PC-3 (cell line): Measurements from ENCODE around the gene GNB5. TPM values are rescaled to one million over a fixed set of nuclear protein-coding genes. Genes with fewer than 3 reads are reported as not detected.
A peak's percentile ranks its signal among the peaks of the same experiment; 100 is the strongest.

ENCODE experiments used
- ATAC-seq: fragments of 200-7000 bp; cut with Tn5 transposase; 2 replicates; pipeline ENCODE4 v1.9.1; 2020; ENCODE audit warnings: mild to moderate bottlenecking, moderate library complexity
- BruUV-seq: library from RNA; stranded (reverse); fragments of 400-500 nt; replicated peaks from 2 replicates; lab custom pipeline; 2021; lab: Mats Ljungman, UMichigan
- CTCF ChIA-PET: fragments of 300-600 bp; sonication (Branson Sonifier 250); formaldehyde crosslinking; loops from one replicate; lab custom pipeline; 2022; ENCODE audit warnings: antibody characterized with exemption; lab: Charles Lee
- POLR2A ChIA-PET: fragments of 300-600 bp; sonication (Branson Sonifier 250); formaldehyde crosslinking; loops from one replicate; lab custom pipeline; 2022; ENCODE audit warnings: antibody characterized with exemption; ENCODE audit not compliant: unreplicated experiment; lab: Charles Lee
- DNase-seq: peaks from one replicate; pipeline ENCODE4 v3.0.0-alpha.2; 2015
- H2AFZ ChIP-seq: fragments of 300-600 bp; sonication (generic); 2 replicates; pipeline ENCODE4 v1.6.0; 2016; ENCODE audit warnings: antibody characterized with exemption, low read length
- H3F3A ChIP-seq: fragments of 300-600 bp; sonication (generic); one replicate; pipeline ENCODE4 v1.6.0; 2017; ENCODE audit warnings: antibody characterized with exemption, low read length, control low read depth, mild to moderate bottlenecking; ENCODE audit not compliant: unreplicated experiment
- H3K27ac ChIP-seq: fragments of 300-600 bp; sonication (generic); 2 replicates; pipeline ENCODE4 v1.5.1; 2016; ENCODE audit warnings: mild to moderate bottlenecking, low read length
- H3K27me3 ChIP-seq: fragments of 300-600 bp; sonication (generic); 2 replicates; pipeline ENCODE4 v1.6.1; 2016; ENCODE audit warnings: low read length, mixed read lengths
- H3K36me3 ChIP-seq: fragments of 300-600 bp; sonication (generic); 2 replicates; pipeline ENCODE4 v1.6.1; 2016; ENCODE audit warnings: low read depth, mixed run types, low read length, mixed read lengths
- H3K4me1 ChIP-seq: fragments of 300-600 bp; sonication (generic); 2 replicates; pipeline ENCODE4 v1.5.1; 2016; ENCODE audit warnings: low read length; ENCODE audit not compliant: insufficient read depth
- H3K4me2 ChIP-seq: fragments of 300-600 bp; sonication (generic); 2 replicates; pipeline ENCODE4 v1.6.0; 2016; ENCODE audit warnings: low read length
- H3K4me3 ChIP-seq: fragments of 300-600 bp; sonication (generic); 2 replicates; pipeline ENCODE4 v1.5.1; 2016; ENCODE audit warnings: mild to moderate bottlenecking, low read length, mixed read lengths
- H3K79me2 ChIP-seq: fragments of 300-600 bp; sonication (generic); 2 replicates; pipeline ENCODE4 v1.6.1; 2017; ENCODE audit warnings: low read length, mixed read lengths
- H3K9ac ChIP-seq: fragments of 300-600 bp; sonication (generic); 2 replicates; pipeline ENCODE4 v1.6.0; 2016; ENCODE audit warnings: mild to moderate bottlenecking, low read length
- H3K9me2 ChIP-seq: fragments of 300-600 bp; sonication (generic); replicated peaks from 2 replicates; pipeline ENCODE4 v1.6.1; 2016; ENCODE audit warnings: mixed run types, low read length, mixed read lengths
- H3K9me3 ChIP-seq: fragments of 300-600 bp; sonication (generic); 2 replicates; pipeline ENCODE4 v1.6.1; 2016; ENCODE audit warnings: low read length, mixed read lengths
- H4K20me1 ChIP-seq: fragments of 300-600 bp; sonication (generic); 2 replicates; pipeline ENCODE4 v1.6.1; 2016; ENCODE audit warnings: low read length, mixed read lengths
- CTCF ChIP-seq: fragments of 300-600 bp; sonication (generic); conservative IDR thresholded peaks from 2 replicates; pipeline ENCODE4 v1.5.1; 2017; ENCODE audit warnings: antibody characterized with exemption, low read depth, mild to moderate bottlenecking, low read length
- EZH2 ChIP-seq: fragments of 300-600 bp; sonication (generic); IDR thresholded peaks from one replicate; pipeline ENCODE4 v1.6.1; 2017; ENCODE audit warnings: antibody characterized with exemption, mild to moderate bottlenecking, low read length; ENCODE audit not compliant: unreplicated experiment
- EZH2phosphoT487 ChIP-seq: fragments of 300-600 bp; sonication (generic); IDR thresholded peaks from 2 replicates; pipeline ENCODE4 v1.6.1; 2018; ENCODE audit warnings: mild to moderate bottlenecking, antibody characterized with exemption, low read length, borderline replicate concordance
- intact Hi-C: fragments of 100-400 bp; cut with micrococcal nuclease; formaldehyde crosslinking; loops from 2 replicates; pipeline ENCODE4 v1.9.0; 2023
- total RNA-seq: library from RNA; depleted of rRNA; stranded (reverse); fragments of >200 nt; gene quantifications from 2 replicates; pipeline ENCODE4 v1.2.3, GENCODE V29; 2014

Gene GNB5
- total RNA-seq, 1 experiment from 2014 or later, result 49.3 TPM

- Histone ChIP-seq H3K4me2 (no peak overlapping the region), H3F3A (no peaks in the 10 kb centered on the region), H2AFZ (no peak overlapping the region), H3K79me2 (no peaks in the 10 kb centered on the region), H3K36me3 (peaks cover 30% of the 10 kb centered on the region), H3K9me3 (no peaks in the 10 kb centered on the region), H3K27me3 (no peaks in the 10 kb centered on the region), H3K4me3 (no peak overlapping the region), H3K27ac (peak overlapping the region; percentile 34; the same call in 1 of the 2 replicates), H3K9me2 (no peaks in the 10 kb centered on the region), H3K9ac (no peak overlapping the region), H4K20me1 (no peaks in the 10 kb centered on the region), H3K4me1 (no peaks in the 10 kb centered on the region)
- TF ChIP-seq CTCF (no peak), EZH2phosphoT487 (no peak), EZH2 (no peak)
- ATAC-seq, result peak; percentile 65
- POLR2A ChIA-PET, result no interaction called here
- BruUV-seq, result no TSS peak
- CTCF ChIA-PET, result no interaction called here
- peak; percentile 50 for DNase-seq
- intact Hi-C loops, result no loop called here
These were observed 33.0 kb upstream of the GNB5 start for GRCh38 chr15:52224211-52224610.

GRCh38 chr15:52221730-52222129, 30.5 kb upstream of the GNB5 start:
- DNase-seq (no peak), ATAC-seq (no peak)
- Histone ChIP-seq H3K9me3 (no peaks in the 10 kb centered on the region), H3K9ac (no peak overlapping the region), H3K79me2 (no peaks in the 10 kb centered on the region), H3K4me1 (no peaks in the 10 kb centered on the region), H3K4me2 (no peak overlapping the region), H3K27me3 (no peaks in the 10 kb centered on the region), H3K36me3 (peaks cover 47% of the 10 kb centered on the region), H2AFZ (no peak overlapping the region), H3K9me2 (no peaks in the 10 kb centered on the region), H3K4me3 (no peak overlapping the region), H4K20me1 (no peaks in the 10 kb centered on the region), H3F3A (no peaks in the 10 kb centered on the region), H3K27ac (no peak overlapping the region)
- intact Hi-C loops, result no loop called here
- CTCF ChIA-PET, result no interaction called here
- TF ChIP-seq EZH2phosphoT487, result no peak
- TF ChIP-seq CTCF, result no peak
- TF ChIP-seq EZH2, result no peak
- BruUV-seq, result no TSS peak
- POLR2A ChIA-PET, result no interaction called here

- no peak overlapping the region for H3K9ac ChIP-seq
- no peaks in the 10 kb centered on the region for H3K4me1 ChIP-seq
- DNase-seq, result no peak
- H3K4me2 ChIP-seq, result no peak overlapping the region
- no peaks in the 10 kb centered on the region for H3K27me3 ChIP-seq
- H4K20me1 ChIP-seq, result no peaks in the 10 kb centered on the region
- intact Hi-C loops, result no loop called here
- peaks cover 43% of the 10 kb centered on the region for H3K36me3 ChIP-seq
- H3K9me2 ChIP-seq, result no peaks in the 10 kb centered on the region
- H3K4me3 ChIP-seq, result no peak overlapping the region
- no peaks in the 10 kb centered on the region for H3F3A ChIP-seq
- no peak for ATAC-seq
- no TSS peak for BruUV-seq
- H2AFZ ChIP-seq, result no peak overlapping the region
- CTCF ChIA-PET, result no interaction called here
- H3K9me3 ChIP-seq, result no peaks in the 10 kb centered on the region
- POLR2A ChIA-PET, result no interaction called here
- H3K79me2 ChIP-seq, result no peaks in the 10 kb centered on the region
- H3K27ac ChIP-seq, result no peak overlapping the region
- TF ChIP-seq EZH2 (no peak), CTCF (no peak), EZH2phosphoT487 (no peak)
These were observed 29.9 kb upstream of the GNB5 start for GRCh38 chr15:52220937-52221660.
